GM12878 (cell line): ENCODE results near the gene CHN1.

Experiments
- CHD2 ChIP-seq: IDR thresholded peaks from 2 replicates; pipeline ENCODE4 v1.6.1; 2011; ENCODE audit warnings: low read depth, low read length, improper control_type of control experiment, borderline replicate concordance
- CREB1 ChIP-seq: IDR thresholded peaks from 2 replicates; pipeline ENCODE4 v1.6.1; 2012; ENCODE audit warnings: low read depth, mild to moderate bottlenecking, inconsistent platforms
- EZH2 ChIP-seq: IDR thresholded peaks from 2 replicates; pipeline ENCODE4 v1.6.1; 2012; ENCODE audit warnings: low read depth, mild to moderate bottlenecking, control low read depth, inconsistent platforms, low read length, borderline replicate concordance; ENCODE audit not compliant: control insufficient read depth
- MYC ChIP-seq: IDR thresholded peaks from 2 replicates; pipeline ENCODE4 v1.6.1; 2011; ENCODE audit warnings: mild to moderate bottlenecking, low read length, moderate library complexity, inconsistent platforms; ENCODE audit not compliant: insufficient read depth, insufficient replicate concordance, insufficient read length, severe bottlenecking
- POLR2A ChIP-seq: IDR thresholded peaks from 2 replicates; pipeline ENCODE4 v1.6.1; 2011; ENCODE audit warnings: low read depth, mild to moderate bottlenecking, low read length
- POLR2AphosphoS2 ChIP-seq: IDR thresholded peaks from 2 replicates; pipeline ENCODE4 v1.6.1; 2011; ENCODE audit warnings: low read depth, mild to moderate bottlenecking, low read length, improper control_type of control experiment, moderate library complexity
- RAD21 ChIP-seq: IDR thresholded peaks from 2 replicates; pipeline ENCODE4 v1.6.1; 2011; ENCODE audit warnings: mild to moderate bottlenecking, low read depth, low read length, moderate library complexity; ENCODE audit not compliant: insufficient read depth
- RAD51 ChIP-seq: fragments of 450-650 bp; IDR thresholded peaks from 2 replicates; pipeline ENCODE4 v1.6.1; 2016; ENCODE audit warnings: moderate library complexity, mild to moderate bottlenecking, inconsistent platforms
- SMC3 ChIP-seq: IDR thresholded peaks from 2 replicates; pipeline ENCODE4 v1.6.1; 2011; ENCODE audit warnings: low read length, improper control_type of control experiment, borderline replicate concordance
- SP1 ChIP-seq: IDR thresholded peaks from one replicate; pipeline ENCODE4 v1.6.1; 2011; ENCODE audit warnings: low read depth, low read length
- TAF1 ChIP-seq: IDR thresholded peaks from 2 replicates; pipeline ENCODE4 v1.6.1; 2011; ENCODE audit warnings: mild to moderate bottlenecking, low read depth, low read length, borderline replicate concordance
- TCF12 ChIP-seq: IDR thresholded peaks from 2 replicates; pipeline ENCODE4 v1.6.1; 2011; ENCODE audit warnings: low read depth, mild to moderate bottlenecking, low read length
- TF ChIP-seq, protein P1 (sequence below), 3 experiments: IDR thresholded peaks in 2 of 3; conservative IDR thresholded peaks in 1 of 3; 2 replicates each; pipeline ENCODE4 v1.5.1; 2011; ENCODE audit warnings: low read depth in 3 of 3, low read length in 3 of 3, mild to moderate bottlenecking in 3 of 3, control low read depth in 2 of 3, moderate library complexity in 2 of 3, inconsistent platforms in 1 of 3, mixed read lengths in 1 of 3; ENCODE audit not compliant: control insufficient read depth in 2 of 3, insufficient read depth in 1 of 3; ENCODE audit errors: extremely low read depth in 1 of 3
- TF ChIP-seq, protein P2 (sequence below): fragments of 450-650 bp; formaldehyde crosslinking; IDR thresholded peaks from 2 replicates; pipeline ENCODE4 v1.4.0; 2022; ENCODE audit warnings: mild to moderate bottlenecking, moderate library complexity

DNA sequence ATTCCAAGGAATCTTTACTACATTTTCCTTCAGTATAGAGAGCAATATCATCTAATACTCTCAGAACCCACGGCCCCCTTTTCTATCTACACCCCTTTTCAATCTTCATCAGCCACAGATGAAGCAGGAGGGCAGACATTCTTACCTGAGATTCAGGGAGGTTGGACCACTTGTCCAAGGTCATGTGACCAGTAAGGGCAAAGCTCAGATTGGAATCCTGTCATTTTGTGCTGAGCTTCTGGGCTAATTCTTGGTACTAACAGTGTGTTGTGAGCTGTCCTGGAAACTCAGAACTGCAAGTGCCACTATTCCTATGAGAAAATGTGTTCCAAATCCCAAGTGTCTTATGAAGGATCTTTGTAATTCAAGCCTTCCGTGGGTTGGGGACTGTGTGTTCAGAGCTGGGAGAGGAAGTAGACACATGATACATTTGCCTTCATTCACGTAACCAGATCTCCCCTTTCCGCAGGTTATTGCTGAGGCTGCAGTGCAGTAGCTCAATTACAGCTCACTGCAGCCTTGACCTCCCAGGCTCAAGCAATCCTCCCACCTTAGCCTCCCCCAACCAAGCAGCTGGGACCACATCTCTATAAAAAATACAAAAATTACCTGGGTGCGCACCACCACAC is 244.2 kb downstream of the CHN1 start:
- no peak for TF ChIP-seq POLR2A
- TF ChIP-seq SP1 = no peak
- TF ChIP-seq, protein P1, sequence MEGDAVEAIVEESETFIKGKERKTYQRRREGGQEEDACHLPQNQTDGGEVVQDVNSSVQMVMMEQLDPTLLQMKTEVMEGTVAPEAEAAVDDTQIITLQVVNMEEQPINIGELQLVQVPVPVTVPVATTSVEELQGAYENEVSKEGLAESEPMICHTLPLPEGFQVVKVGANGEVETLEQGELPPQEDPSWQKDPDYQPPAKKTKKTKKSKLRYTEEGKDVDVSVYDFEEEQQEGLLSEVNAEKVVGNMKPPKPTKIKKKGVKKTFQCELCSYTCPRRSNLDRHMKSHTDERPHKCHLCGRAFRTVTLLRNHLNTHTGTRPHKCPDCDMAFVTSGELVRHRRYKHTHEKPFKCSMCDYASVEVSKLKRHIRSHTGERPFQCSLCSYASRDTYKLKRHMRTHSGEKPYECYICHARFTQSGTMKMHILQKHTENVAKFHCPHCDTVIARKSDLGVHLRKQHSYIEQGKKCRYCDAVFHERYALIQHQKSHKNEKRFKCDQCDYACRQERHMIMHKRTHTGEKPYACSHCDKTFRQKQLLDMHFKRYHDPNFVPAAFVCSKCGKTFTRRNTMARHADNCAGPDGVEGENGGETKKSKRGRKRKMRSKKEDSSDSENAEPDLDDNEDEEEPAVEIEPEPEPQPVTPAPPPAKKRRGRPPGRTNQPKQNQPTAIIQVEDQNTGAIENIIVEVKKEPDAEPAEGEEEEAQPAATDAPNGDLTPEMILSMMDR (IDR thresholded peaks at IDR 0.05 in 2 of 3, conservative IDR thresholded peaks at IDR 0.05 in 1 of 3; ENCODE audit: control insufficient read depth in 2 of 3, extremely low read depth in 1 of 3, insufficient read depth in 1 of 3, low read depth in 3 of 3, low read length in 3 of 3) = no peak
- TF ChIP-seq EZH2 = no peak
- TF ChIP-seq, protein P2, sequence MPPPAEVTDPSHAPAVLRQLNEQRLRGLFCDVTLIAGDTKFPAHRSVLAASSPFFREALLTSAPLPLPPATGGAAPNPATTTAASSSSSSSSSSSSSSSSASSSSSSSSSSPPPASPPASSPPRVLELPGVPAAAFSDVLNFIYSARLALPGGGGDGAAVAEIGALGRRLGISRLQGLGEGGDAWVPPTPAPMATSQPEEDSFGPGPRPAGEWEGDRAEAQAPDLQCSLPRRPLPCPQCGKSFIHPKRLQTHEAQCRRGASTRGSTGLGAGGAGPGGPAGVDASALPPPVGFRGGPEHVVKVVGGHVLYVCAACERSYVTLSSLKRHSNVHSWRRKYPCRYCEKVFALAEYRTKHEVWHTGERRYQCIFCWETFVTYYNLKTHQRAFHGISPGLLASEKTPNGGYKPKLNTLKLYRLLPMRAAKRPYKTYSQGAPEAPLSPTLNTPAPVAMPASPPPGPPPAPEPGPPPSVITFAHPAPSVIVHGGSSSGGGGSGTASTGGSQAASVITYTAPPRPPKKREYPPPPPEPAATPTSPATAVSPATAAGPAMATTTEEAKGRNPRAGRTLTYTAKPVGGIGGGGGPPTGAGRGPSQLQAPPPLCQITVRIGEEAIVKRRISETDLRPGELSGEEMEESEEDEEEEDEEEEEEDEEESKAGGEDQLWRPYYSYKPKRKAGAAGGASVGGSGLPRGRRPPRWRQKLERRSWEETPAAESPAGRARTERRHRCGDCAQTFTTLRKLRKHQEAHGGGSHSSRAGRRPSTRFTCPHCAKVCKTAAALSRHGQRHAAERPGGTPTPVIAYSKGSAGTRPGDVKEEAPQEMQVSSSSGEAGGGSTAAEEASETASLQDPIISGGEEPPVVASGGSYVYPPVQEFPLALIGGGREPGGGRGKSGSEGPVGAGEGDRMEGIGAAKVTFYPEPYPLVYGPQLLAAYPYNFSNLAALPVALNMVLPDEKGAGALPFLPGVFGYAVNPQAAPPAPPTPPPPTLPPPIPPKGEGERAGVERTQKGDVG (CRISPR knock-in tag) = no peak
- TF ChIP-seq RAD51 = no peak
- no peak for TF ChIP-seq SMC3
- no peak for TF ChIP-seq RAD21
- TF ChIP-seq POLR2AphosphoS2 = no peak
- TF ChIP-seq MYC = no peak
- TF ChIP-seq TCF12 = no peak
- TF ChIP-seq CREB1 = no peak
- no peak for TF ChIP-seq CHD2
- TF ChIP-seq TAF1 = no peak
